K562 (cell line): ENCODE data around the gene RGR. TPM values are rescaled to one million over a fixed set of nuclear protein-coding genes. Genes with fewer than 3 reads are reported as not detected.

Source experiments
- CC2D1A ChIP-seq: fragments of 450-650 bp; IDR thresholded peaks from 2 replicates; pipeline ENCODE4 v1.6.1; 2017; ENCODE audit warnings: mild to moderate bottlenecking
- E2F4 ChIP-seq: sonication (generic); formaldehyde crosslinking; IDR thresholded peaks from 2 replicates; pipeline ENCODE4 v1.8.0; 2022; ENCODE audit warnings: mild to moderate bottlenecking, low read depth, missing genetic modification reagents
- ID3 ChIP-seq, 2 experiments: fragments of 250-450 bp in 1 of 2; fragments of 450-650 bp in 1 of 2; sonication (Bioruptor Pico) in 1 of 2; IDR thresholded peaks; 2 replicates each; pipeline versions ENCODE4 v1.6.1 to v1.8.0; 2016 to 2021; ENCODE audit warnings: mild to moderate bottlenecking in 2 of 2, moderate library complexity in 2 of 2, missing compliant biosample characterization in 1 of 2, missing genetic modification characterization in 1 of 2
- NFIC ChIP-seq: fragments of 450-650 bp; IDR thresholded peaks from 2 replicates; pipeline ENCODE4 v1.6.1; 2017; ENCODE audit warnings: mild to moderate bottlenecking, inconsistent platforms
- PRMT5 ChIP-seq: sonication (generic); formaldehyde crosslinking; IDR thresholded peaks from 2 replicates; pipeline ENCODE4 v1.5.0; 2020; ENCODE audit warnings: missing genetic modification reagents
- SOX6 ChIP-seq: fragments of 450-650 bp; IDR thresholded peaks from 2 replicates; pipeline ENCODE4 v1.6.1; 2014; ENCODE audit warnings: mild to moderate bottlenecking
- THRAP3 ChIP-seq: fragments of 450-650 bp; IDR thresholded peaks from 2 replicates; pipeline ENCODE4 v1.6.1; 2016; ENCODE audit warnings: mild to moderate bottlenecking, inconsistent platforms, borderline replicate concordance
- ZBTB43 ChIP-seq: sonication (generic); formaldehyde crosslinking; IDR thresholded peaks from 2 replicates; pipeline ENCODE4 v1.8.0; 2023; ENCODE audit warnings: mild to moderate bottlenecking, missing genetic modification reagents
- ZNF224 ChIP-seq: sonication (generic); formaldehyde crosslinking; IDR thresholded peaks from 2 replicates; pipeline ENCODE4 v1.8.0; 2022; ENCODE audit warnings: mild to moderate bottlenecking, missing genetic modification reagents
- ZNF232 ChIP-seq: sonication (generic); formaldehyde crosslinking; IDR thresholded peaks from 2 replicates; pipeline ENCODE4 v1.8.0; 2022; ENCODE audit warnings: mild to moderate bottlenecking, missing genetic modification reagents
- ZNF512 ChIP-seq: IDR thresholded peaks from 2 replicates; pipeline ENCODE4 v1.6.1; 2016; ENCODE audit warnings: missing genetic modification characterization, missing compliant biosample characterization
- ZNF57 ChIP-seq: fragments of 450-650 bp; formaldehyde crosslinking; IDR thresholded peaks from 2 replicates; pipeline ENCODE4 v1.4.0; 2020; ENCODE audit warnings: mild to moderate bottlenecking, moderate library complexity
- ZNF77 ChIP-seq: fragments of 250-450 bp; sonication (Bioruptor Pico); IDR thresholded peaks from 2 replicates; pipeline ENCODE4 v1.5.0; 2020
- ZNF79 ChIP-seq: fragments of 250-450 bp; sonication (Bioruptor Pico); IDR thresholded peaks from 2 replicates; pipeline ENCODE4 v1.4.0; 2020; ENCODE audit warnings: low read depth, mild to moderate bottlenecking, moderate library complexity
- polyA plus RNA-seq, 8 experiments: library from polyadenylated mRNA; depleted of rRNA in 4 of 8; stranded (reverse) in 5 of 8; unstranded in 3 of 8; fragments of >200 nt; fragmentation: Nextera tagmentation in 2 of 8; fragmentation: Illumina TruSeq in 1 of 8; extraction: Ambion mirVana in 2 of 8; extraction: Trizol in 1 of 8; gene quantifications; 2 replicates each; pipeline versions ENCODE4 v1.2.1 to v1.2.3, GENCODE V29; 2011 to 2014; ENCODE audit warnings: inconsistent platforms in 1 of 8, missing spikeins in 1 of 8
- total RNA-seq, 7 experiments: library from RNA; depleted of rRNA in 6 of 7; stranded (reverse); fragments of >200 nt in 6 of 7; fragmentation: Illumina TruSeq in 2 of 7; extraction: Trizol in 2 of 7; gene quantifications; 2 replicates each; pipeline versions ENCODE4 v1.2.1 to v1.2.3, GENCODE V29; 2011 to 2021; ENCODE audit warnings: low replicate concordance in 1 of 7
- TF ChIP-seq, protein P1 (sequence below): fragments of 450-650 bp; IDR thresholded peaks from 2 replicates; pipeline ENCODE4 v1.6.1; 2014; ENCODE audit warnings: low read depth, mild to moderate bottlenecking, moderate library complexity, borderline replicate concordance
- TF ChIP-seq, protein P2 (sequence below): sonication (generic); formaldehyde crosslinking; IDR thresholded peaks from 2 replicates; pipeline ENCODE4 v1.8.1; 2023; ENCODE audit warnings: mild to moderate bottlenecking, missing genetic modification reagents
- TF ChIP-seq, protein P3 (sequence below): fragments of 200-800 bp; sonication (Bioruptor generic); IDR thresholded peaks from 2 replicates; pipeline ENCODE4 v1.6.1; 2017; ENCODE audit warnings: missing genetic modification characterization, missing compliant biosample characterization

Gene RGR
- total and polyA plus RNA-seq, 9 of the 15 experiments (the other 6 are each of a cell fraction or from before 2014, with no cell fraction given): not detected

DNA sequence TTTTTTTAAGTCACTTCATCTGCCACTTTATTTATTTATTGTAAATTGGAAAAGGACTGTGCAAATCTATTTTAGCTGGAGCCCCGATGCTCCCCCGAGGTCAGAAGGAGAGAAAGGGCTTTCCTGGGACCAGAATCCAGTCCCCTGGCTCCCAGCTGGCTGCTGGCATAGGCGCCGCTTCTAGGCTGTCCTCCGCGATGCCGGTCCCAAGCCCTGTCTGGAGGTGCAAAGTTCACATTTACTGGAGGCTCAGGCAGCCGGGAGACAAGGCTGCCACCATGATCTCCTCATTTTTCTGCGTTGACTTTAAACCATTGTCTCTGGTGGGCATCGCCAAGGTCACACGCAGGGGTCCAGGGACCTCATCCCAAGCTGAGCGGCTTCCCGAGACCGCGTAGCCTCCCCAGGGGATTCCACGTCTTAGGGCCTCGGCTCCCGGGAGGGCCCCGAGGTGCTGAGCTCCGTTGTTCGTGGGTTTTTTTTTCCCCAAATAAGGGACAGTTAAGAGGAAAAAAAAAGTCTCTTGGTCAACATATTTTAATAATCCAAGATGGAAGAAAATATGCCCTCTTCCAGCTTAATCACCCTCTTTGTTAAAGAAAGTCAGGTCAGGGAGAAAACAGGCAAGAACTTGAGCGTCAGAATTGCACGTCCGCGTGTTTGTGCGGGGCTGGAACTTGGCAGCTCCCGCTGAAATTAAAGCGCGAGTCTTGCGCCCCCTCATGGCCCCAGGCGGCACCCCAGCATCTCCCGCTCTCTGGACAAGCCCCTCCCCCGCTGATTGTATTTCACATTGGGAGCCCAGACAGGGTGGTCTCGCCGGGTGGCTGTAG lies 11.9 kb downstream of the RGR start (continued):
- TF ChIP-seq, protein P1, sequence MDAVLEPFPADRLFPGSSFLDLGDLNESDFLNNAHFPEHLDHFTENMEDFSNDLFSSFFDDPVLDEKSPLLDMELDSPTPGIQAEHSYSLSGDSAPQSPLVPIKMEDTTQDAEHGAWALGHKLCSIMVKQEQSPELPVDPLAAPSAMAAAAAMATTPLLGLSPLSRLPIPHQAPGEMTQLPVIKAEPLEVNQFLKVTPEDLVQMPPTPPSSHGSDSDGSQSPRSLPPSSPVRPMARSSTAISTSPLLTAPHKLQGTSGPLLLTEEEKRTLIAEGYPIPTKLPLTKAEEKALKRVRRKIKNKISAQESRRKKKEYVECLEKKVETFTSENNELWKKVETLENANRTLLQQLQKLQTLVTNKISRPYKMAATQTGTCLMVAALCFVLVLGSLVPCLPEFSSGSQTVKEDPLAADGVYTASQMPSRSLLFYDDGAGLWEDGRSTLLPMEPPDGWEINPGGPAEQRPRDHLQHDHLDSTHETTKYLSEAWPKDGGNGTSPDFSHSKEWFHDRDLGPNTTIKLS: peak; percentile 62; the same call in 1 of the 2 replicates
- TF ChIP-seq ZNF79 (CRISPR knock-in tag) (no peak), ZBTB43 (CRISPR knock-in tag) (peak; percentile 86; the same call in 1 of the 2 replicates), ZNF224 (CRISPR knock-in tag) (peak; percentile 73; the same call in 1 of the 2 replicates), THRAP3 (no peak), NFIC (peak; percentile 57), PRMT5 (CRISPR knock-in tag) (no peak), ID3 (CRISPR knock-in tag; IDR thresholded peaks at IDR 0.05) (no peak), ID3 (tag; IDR thresholded peaks at IDR 0.05) (0 out of 2 replicates have a peak, but pooled peaks have one; percentile 50), SOX6 (peak; percentile 30; the same call in 1 of the 2 replicates), ZNF57 (CRISPR knock-in tag) (no peak), ZNF512 (0 out of 2 replicates have a peak, but pooled peaks have one; percentile 14), ZNF232 (CRISPR knock-in tag) (peak; percentile 95), E2F4 (peak; percentile 30; the same call in 1 of the 2 replicates), ZNF77 (CRISPR knock-in tag) (no peak), CC2D1A (peak; percentile 12; the same call in 1 of the 2 replicates)
- TF ChIP-seq, protein P2, sequence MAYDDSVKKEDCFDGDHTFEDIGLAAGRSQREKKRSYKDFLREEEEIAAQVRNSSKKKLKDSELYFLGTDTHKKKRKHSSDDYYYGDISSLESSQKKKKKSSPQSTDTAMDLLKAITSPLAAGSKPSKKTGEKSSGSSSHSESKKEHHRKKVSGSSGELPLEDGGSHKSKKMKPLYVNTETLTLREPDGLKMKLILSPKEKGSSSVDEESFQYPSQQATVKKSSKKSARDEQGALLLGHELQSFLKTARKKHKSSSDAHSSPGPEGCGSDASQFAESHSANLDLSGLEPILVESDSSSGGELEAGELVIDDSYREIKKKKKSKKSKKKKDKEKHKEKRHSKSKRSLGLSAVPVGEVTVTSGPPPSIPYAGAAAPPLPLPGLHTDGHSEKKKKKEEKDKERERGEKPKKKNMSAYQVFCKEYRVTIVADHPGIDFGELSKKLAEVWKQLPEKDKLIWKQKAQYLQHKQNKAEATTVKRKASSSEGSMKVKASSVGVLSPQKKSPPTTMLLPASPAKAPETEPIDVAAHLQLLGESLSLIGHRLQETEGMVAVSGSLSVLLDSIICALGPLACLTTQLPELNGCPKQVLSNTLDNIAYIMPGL: peak; percentile 83; the same call in 1 of the 2 replicates
- TF ChIP-seq, protein P3, sequence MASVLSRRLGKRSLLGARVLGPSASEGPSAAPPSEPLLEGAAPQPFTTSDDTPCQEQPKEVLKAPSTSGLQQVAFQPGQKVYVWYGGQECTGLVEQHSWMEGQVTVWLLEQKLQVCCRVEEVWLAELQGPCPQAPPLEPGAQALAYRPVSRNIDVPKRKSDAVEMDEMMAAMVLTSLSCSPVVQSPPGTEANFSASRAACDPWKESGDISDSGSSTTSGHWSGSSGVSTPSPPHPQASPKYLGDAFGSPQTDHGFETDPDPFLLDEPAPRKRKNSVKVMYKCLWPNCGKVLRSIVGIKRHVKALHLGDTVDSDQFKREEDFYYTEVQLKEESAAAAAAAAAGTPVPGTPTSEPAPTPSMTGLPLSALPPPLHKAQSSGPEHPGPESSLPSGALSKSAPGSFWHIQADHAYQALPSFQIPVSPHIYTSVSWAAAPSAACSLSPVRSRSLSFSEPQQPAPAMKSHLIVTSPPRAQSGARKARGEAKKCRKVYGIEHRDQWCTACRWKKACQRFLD (CRISPR knock-in tag): no peak
